A673 (cell line): ENCODE data around the gene ACOX3.

Experiments used
- EZH2 ChIP-seq: fragments of 200-600 bp; sonication (generic); IDR thresholded peaks from 2 replicates; pipeline ENCODE4 v1.6.1; 2017; ENCODE audit warnings: borderline replicate concordance, low read depth, mild to moderate bottlenecking, mixed read lengths, antibody characterized with exemption, low read length; ENCODE audit not compliant: poor library complexity, severe bottlenecking
- TF ChIP-seq, protein P1 (sequence below): fragments of 300-800, 200-600 bp; sonication (generic); conservative IDR thresholded peaks from 2 replicates; pipeline ENCODE4 v1.5.1; 2017; ENCODE audit warnings: low read depth, mild to moderate bottlenecking, antibody characterized with exemption, low read length, moderate library complexity, mixed read lengths

GRCh38 chr4:8322794-8323704 is 117.5 kb downstream of the ACOX3 start:
- TF ChIP-seq, protein P1, sequence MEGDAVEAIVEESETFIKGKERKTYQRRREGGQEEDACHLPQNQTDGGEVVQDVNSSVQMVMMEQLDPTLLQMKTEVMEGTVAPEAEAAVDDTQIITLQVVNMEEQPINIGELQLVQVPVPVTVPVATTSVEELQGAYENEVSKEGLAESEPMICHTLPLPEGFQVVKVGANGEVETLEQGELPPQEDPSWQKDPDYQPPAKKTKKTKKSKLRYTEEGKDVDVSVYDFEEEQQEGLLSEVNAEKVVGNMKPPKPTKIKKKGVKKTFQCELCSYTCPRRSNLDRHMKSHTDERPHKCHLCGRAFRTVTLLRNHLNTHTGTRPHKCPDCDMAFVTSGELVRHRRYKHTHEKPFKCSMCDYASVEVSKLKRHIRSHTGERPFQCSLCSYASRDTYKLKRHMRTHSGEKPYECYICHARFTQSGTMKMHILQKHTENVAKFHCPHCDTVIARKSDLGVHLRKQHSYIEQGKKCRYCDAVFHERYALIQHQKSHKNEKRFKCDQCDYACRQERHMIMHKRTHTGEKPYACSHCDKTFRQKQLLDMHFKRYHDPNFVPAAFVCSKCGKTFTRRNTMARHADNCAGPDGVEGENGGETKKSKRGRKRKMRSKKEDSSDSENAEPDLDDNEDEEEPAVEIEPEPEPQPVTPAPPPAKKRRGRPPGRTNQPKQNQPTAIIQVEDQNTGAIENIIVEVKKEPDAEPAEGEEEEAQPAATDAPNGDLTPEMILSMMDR, result no peak
- TF ChIP-seq EZH2, result no peak
